MCF 10A (cell line): ENCODE measurements around the gene VAV2. TPM values are rescaled to one million over a fixed set of nuclear protein-coding genes. Genes with fewer than 3 reads are reported as not detected.

Experiments used
- BruUV-seq: library from RNA; stranded (reverse); fragments of 400-500 nt; replicated peaks from 2 replicates; lab custom pipeline; 2021; lab: Mats Ljungman, UMichigan
- CTCF ChIA-PET: fragments of 300-600 bp; sonication (Branson Sonifier 250); formaldehyde crosslinking; extraction: SDS; loops from one replicate; lab custom pipeline; 2021; ENCODE audit warnings: antibody characterized with exemption, inconsistent platforms; lab: Yijun Ruan, JAX
- POLR2A ChIA-PET: fragments of 300-600, 350-650 bp; sonication (Branson Sonifier 250); formaldehyde crosslinking; extraction: SDS; loops from one replicate; lab custom pipeline; 2020; ENCODE audit warnings: antibody characterized with exemption, inconsistent platforms; lab: Yijun Ruan, JAX
- DNase-seq: peaks from one replicate; pipeline ENCODE4 v3.0.0-alpha.2; 2018; ENCODE audit not compliant: unreplicated experiment
- H3K27ac Mint-ChIP-seq: one replicate; pipeline ENCODE4 v1.8.0; 2022; ENCODE audit warnings: mild to moderate bottlenecking, low read depth, mixed read lengths; ENCODE audit not compliant: unreplicated experiment
- H3K27me3 Mint-ChIP-seq: one replicate; pipeline ENCODE4 v1.8.0; 2022; ENCODE audit warnings: mixed read lengths; ENCODE audit not compliant: insufficient read depth, unreplicated experiment
- H3K36me3 Mint-ChIP-seq: one replicate; pipeline ENCODE4 v1.8.0; 2022; ENCODE audit warnings: mild to moderate bottlenecking, moderate library complexity, mixed read lengths; ENCODE audit not compliant: insufficient read depth, unreplicated experiment
- H3K4me1 Mint-ChIP-seq: one replicate; pipeline ENCODE4 v1.8.0; 2022; ENCODE audit warnings: mixed read lengths; ENCODE audit not compliant: insufficient read depth, unreplicated experiment
- H3K4me3 Mint-ChIP-seq: one replicate; pipeline ENCODE4 v1.8.0; 2022; ENCODE audit warnings: mild to moderate bottlenecking, moderate library complexity, mixed read lengths; ENCODE audit not compliant: unreplicated experiment
- H3K9me3 Mint-ChIP-seq: one replicate; pipeline ENCODE4 v1.8.0; 2022; ENCODE audit warnings: mixed read lengths; ENCODE audit not compliant: unreplicated experiment
- CTCF ChIP-seq: fragments of 200-600 bp; IDR thresholded peaks from one replicate; pipeline ENCODE4 v1.8.0; 2022; ENCODE audit warnings: antibody characterized with exemption, mild to moderate bottlenecking; ENCODE audit not compliant: unreplicated experiment
- intact Hi-C: fragments of 100-400 bp; cut with micrococcal nuclease; formaldehyde crosslinking; loops from 2 replicates; pipeline ENCODE4 v1.14.1; 2022
- total RNA-seq: library from RNA; stranded (reverse); gene quantifications from 2 replicates; pipeline ENCODE4 v1.2.3, GENCODE V29; 2022

Gene VAV2
- total RNA-seq, 1 experiment from 2014 or later: 31.0 TPM

- peaks cover 6% of the 10 kb centered on the region for H3K4me1 Mint-ChIP-seq
- CTCF ChIA-PET: interaction anchor here (0.6 to 0.8 kb wide), 2 partner anchors 26 to 107 kb away, joined by 3 read pairs; no protein-coding TSS in a partner anchor
- H3K9me3 Mint-ChIP-seq: no peaks in the 10 kb centered on the region
- no peak for DNase-seq
- no peak for TF ChIP-seq CTCF
- intact Hi-C loops: no loop called here
- no peaks in the 10 kb centered on the region for H3K27me3 Mint-ChIP-seq
- H3K27ac Mint-ChIP-seq: no peak overlapping the region
- POLR2A ChIA-PET: no interaction called here
- H3K36me3 Mint-ChIP-seq: no peaks in the 10 kb centered on the region
- BruUV-seq: no TSS peak
- H3K4me3 Mint-ChIP-seq: no peak overlapping the region
Measured at GRCh38 chr9:133837627-133838597, 154.2 kb downstream of the VAV2 start.

GRCh38 chr9:133836818-133837217, 155.3 kb downstream of the VAV2 start:
- POLR2A ChIA-PET: no interaction called here
- CTCF ChIA-PET: no interaction called here
- TF ChIP-seq CTCF: no peak
- Mint-ChIP-seq H3K9me3 (no peaks in the 10 kb centered on the region), H3K4me1 (peaks cover 6% of the 10 kb centered on the region), H3K4me3 (no peak overlapping the region), H3K36me3 (no peaks in the 10 kb centered on the region), H3K27ac (no peak overlapping the region), H3K27me3 (no peaks in the 10 kb centered on the region)
- no peak for DNase-seq
- BruUV-seq: no TSS peak
- intact Hi-C loops: no loop called here

GRCh38 chr9:133836001-133836758, 155.9 kb downstream of the VAV2 start:
- POLR2A ChIA-PET: no interaction called here
- Mint-ChIP-seq H3K27ac (no peak overlapping the region), H3K36me3 (no peaks in the 10 kb centered on the region), H3K27me3 (no peaks in the 10 kb centered on the region), H3K4me1 (peaks cover 6% of the 10 kb centered on the region), H3K4me3 (no peak overlapping the region), H3K9me3 (no peaks in the 10 kb centered on the region)
- CTCF ChIA-PET: no interaction called here
- TF ChIP-seq CTCF: no peak
- no TSS peak for BruUV-seq
- intact Hi-C loops: no loop called here
- DNase-seq: no peak
